ENCODE measurements around the gene MYBL2. TPM values are rescaled to one million over a fixed set of nuclear protein-coding genes. Genes with fewer than 3 reads are reported as not detected.

The MYBL2 gene
- polyA plus RNA-seq, 3 donors: 0.08 to 0.10 TPM; not detected in 1

DNA sequence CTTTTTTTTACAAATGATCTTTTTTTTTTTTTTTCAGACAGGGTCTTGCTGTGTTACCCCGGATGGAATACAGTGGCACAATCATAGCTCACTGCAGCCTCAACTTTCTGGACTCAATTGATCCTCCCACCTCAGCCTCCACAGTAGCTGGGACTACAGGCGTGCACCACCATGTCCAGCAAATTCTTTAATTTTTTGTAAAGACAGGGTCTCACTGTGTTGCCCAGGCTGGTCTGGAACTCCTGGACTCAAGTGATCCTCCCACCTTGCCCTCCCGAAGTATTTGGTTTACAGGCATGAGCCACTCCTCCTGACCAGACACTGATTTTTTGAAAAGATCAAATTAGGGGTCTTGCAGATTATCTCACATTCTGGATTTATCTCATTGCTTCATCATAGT is 11.0 kb upstream of the MYBL2 start:
- H3K4me3 ChIP-seq (replicated peaks in 1 of 3; ENCODE audit: low read depth in 2 of 3, low read length in 3 of 3): no peak overlapping the region
- Mint-ChIP-seq H3K9me3 (peaks cover 0 to 3% (median 0%) of the 10 kb centered on the region in 7 donors), H3K4me3 (no peak overlapping the region), H3K36me3 (no peaks in the 10 kb centered on the region), H3K27ac (peak overlapping the region in 1 of 7 donors; percentile 19), H3K27me3 (ENCODE audit: low read depth in 3 of 3) (peaks cover 11 to 15% (median 15%) of the 10 kb centered on the region in 3 donors), H3K4me1 (peaks cover 18% of the 10 kb centered on the region)
- no peak overlapping the region for H3K27ac ChIP-seq (ENCODE audit: low read depth in 1 of 2, low read length in 2 of 2)
- no peaks in the 10 kb centered on the region for H3K9me3 ChIP-seq (replicated peaks in 1 of 2; ENCODE audit: control insufficient read depth in 1 of 2, insufficient read depth in 1 of 2, low read length in 2 of 2)
- no peak for DNase-seq
- H3K79me2 ChIP-seq (ENCODE audit: insufficient read depth, low read length): no peaks in the 10 kb centered on the region
- no peak overlapping the region for H3K4me2 ChIP-seq (replicated peaks; ENCODE audit: extremely low read depth, low read length, poor library complexity, severe bottlenecking)
- no peaks in the 10 kb centered on the region for H3K27me3 ChIP-seq (ENCODE audit: control insufficient read depth in 2 of 2, insufficient read depth in 2 of 2, low read length in 2 of 2)
- H3K9ac ChIP-seq (ENCODE audit: insufficient read depth, low read length, poor library complexity, severe bottlenecking): no peak overlapping the region
- H4K20me1 ChIP-seq (ENCODE audit: insufficient read depth, low read length): no peaks in the 10 kb centered on the region
- H2AFZ ChIP-seq (ENCODE audit: insufficient read depth, low read depth, low read length, poor library complexity, severe bottlenecking): no peak overlapping the region
- TF ChIP-seq, protein P1, sequence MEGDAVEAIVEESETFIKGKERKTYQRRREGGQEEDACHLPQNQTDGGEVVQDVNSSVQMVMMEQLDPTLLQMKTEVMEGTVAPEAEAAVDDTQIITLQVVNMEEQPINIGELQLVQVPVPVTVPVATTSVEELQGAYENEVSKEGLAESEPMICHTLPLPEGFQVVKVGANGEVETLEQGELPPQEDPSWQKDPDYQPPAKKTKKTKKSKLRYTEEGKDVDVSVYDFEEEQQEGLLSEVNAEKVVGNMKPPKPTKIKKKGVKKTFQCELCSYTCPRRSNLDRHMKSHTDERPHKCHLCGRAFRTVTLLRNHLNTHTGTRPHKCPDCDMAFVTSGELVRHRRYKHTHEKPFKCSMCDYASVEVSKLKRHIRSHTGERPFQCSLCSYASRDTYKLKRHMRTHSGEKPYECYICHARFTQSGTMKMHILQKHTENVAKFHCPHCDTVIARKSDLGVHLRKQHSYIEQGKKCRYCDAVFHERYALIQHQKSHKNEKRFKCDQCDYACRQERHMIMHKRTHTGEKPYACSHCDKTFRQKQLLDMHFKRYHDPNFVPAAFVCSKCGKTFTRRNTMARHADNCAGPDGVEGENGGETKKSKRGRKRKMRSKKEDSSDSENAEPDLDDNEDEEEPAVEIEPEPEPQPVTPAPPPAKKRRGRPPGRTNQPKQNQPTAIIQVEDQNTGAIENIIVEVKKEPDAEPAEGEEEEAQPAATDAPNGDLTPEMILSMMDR (IDR thresholded peaks at IDR 0.05): no peak
- no peaks in the 10 kb centered on the region for H3K36me3 ChIP-seq (replicated peaks in 1 of 2; ENCODE audit: control insufficient read depth in 1 of 2, insufficient read depth in 2 of 2, low read length in 2 of 2)
- intact Hi-C loops (cut with micrococcal nuclease): no loop called here
- WGBS (ENCODE audit: insufficient coverage): 94% methylated on average over 2 of the region's 3 CpGs
- peaks cover 11 to 13% of the 10 kb centered on the region in 2 donors for H3K4me1 ChIP-seq (ENCODE audit: control insufficient read depth in 1 of 2, insufficient read depth in 2 of 2, low read length in 2 of 2)

GRCh38 chr20:43658069-43658722 is 8.7 kb upstream of the MYBL2 start:
- no peaks in the 10 kb centered on the region for H3K9me3 ChIP-seq (replicated peaks in 1 of 2; ENCODE audit: control insufficient read depth in 1 of 2, insufficient read depth in 1 of 2, low read length in 2 of 2)
- WGBS (ENCODE audit: insufficient coverage): 50% methylated on average over 1 of the region's 11 CpGs
- intact Hi-C loops (cut with micrococcal nuclease): no loop called here
- H4K20me1 ChIP-seq (ENCODE audit: insufficient read depth, low read length): no peaks in the 10 kb centered on the region
- peak overlapping the region; percentile 60 for H3K9ac ChIP-seq (ENCODE audit: insufficient read depth, low read length, poor library complexity, severe bottlenecking)
- peak overlapping the region; percentile 87 for H3K4me2 ChIP-seq (replicated peaks; ENCODE audit: extremely low read depth, low read length, poor library complexity, severe bottlenecking)
- no peak overlapping the region for H3K27ac ChIP-seq (ENCODE audit: low read depth in 1 of 2, low read length in 2 of 2)
- peaks cover 11 to 13% of the 10 kb centered on the region in 2 donors for H3K4me1 ChIP-seq (ENCODE audit: control insufficient read depth in 1 of 2, insufficient read depth in 2 of 2, low read length in 2 of 2)
- H3K79me2 ChIP-seq (ENCODE audit: insufficient read depth, low read length): no peaks in the 10 kb centered on the region
- Mint-ChIP-seq H3K4me3 (peak overlapping the region; percentile 96 to 98), H3K4me1 (peaks cover 18% of the 10 kb centered on the region), H3K27ac (no peak overlapping the region), H3K9me3 (peaks cover 0 to 3% (median 0%) of the 10 kb centered on the region in 7 donors), H3K27me3 (ENCODE audit: low read depth in 3 of 3) (peaks cover 13 to 17% (median 15%) of the 10 kb centered on the region in 3 donors), H3K36me3 (no peaks in the 10 kb centered on the region)
- H3K36me3 ChIP-seq (replicated peaks in 1 of 2; ENCODE audit: control insufficient read depth in 1 of 2, insufficient read depth in 2 of 2, low read length in 2 of 2): no peaks in the 10 kb centered on the region
- DNase-seq: no peak
- H3K4me3 ChIP-seq (replicated peaks in 1 of 3; ENCODE audit: low read depth in 2 of 3, low read length in 3 of 3): peak overlapping the region in 2 of 3 experiments; percentile 62 to 81
- H2AFZ ChIP-seq (ENCODE audit: insufficient read depth, low read depth, low read length, poor library complexity, severe bottlenecking): peak overlapping the region; percentile 98
- TF ChIP-seq, protein P1 (IDR thresholded peaks at IDR 0.05): no peak
- H3K27me3 ChIP-seq (ENCODE audit: control insufficient read depth in 2 of 2, insufficient read depth in 2 of 2, low read length in 2 of 2): peaks cover 0 to 2% of the 10 kb centered on the region in 2 donors

Measured in CD14-positive monocyte (primary cell).